Sigmoid colon (tissue), 3 donors: ENCODE data around the gene NHP2.

Experiments used
- CTCF ChIP-seq, 4 experiments: fragments of 450-650 bp in 3 of 4; fragments of 200-600 bp in 1 of 4; IDR thresholded peaks; one replicate each; pipeline ENCODE4 v1.5.1; 2016 to 2019; ENCODE audit warnings: antibody characterized with exemption in 4 of 4, mild to moderate bottlenecking in 3 of 4, moderate library complexity in 2 of 4
- POLR2A ChIP-seq, 2 donors: fragments of 450-650 bp; IDR thresholded peaks; one replicate each; pipeline ENCODE4 v1.6.1; 2016; ENCODE audit warnings: antibody characterized with exemption in 2 of 2, mild to moderate bottlenecking in 2 of 2, moderate library complexity in 2 of 2

- TF ChIP-seq CTCF (IDR thresholded peaks at IDR 0.05) (peak; percentile 94 to 100 (median 97)), POLR2A (IDR thresholded peaks at IDR 0.05) (no peak)
These were observed 10.4 kb upstream of the NHP2 start for GRCh38 chr5:178163772-178164735.
